HUES48 (cell line): ENCODE data around the gene DEXI.
"Not testable (repeated sequence)": the region's sequence is repeated elsewhere in the genome, so short reads cannot be mapped to it uniquely, and the experiment has no call there.

Experiments
- H3K27ac ChIP-seq: one replicate; pipeline ENCODE4 v1.7.0; 2013; ENCODE audit warnings: low read depth, low read length, inconsistent platforms
- H3K27me3 ChIP-seq: 2 replicates; pipeline ENCODE4 v1.6.1; 2013; ENCODE audit warnings: mild to moderate bottlenecking, low read length; ENCODE audit not compliant: control insufficient read depth, insufficient read depth
- H3K36me3 ChIP-seq: 2 replicates; pipeline ENCODE4 v1.6.1; 2013; ENCODE audit warnings: low read length; ENCODE audit not compliant: control insufficient read depth, insufficient read depth
- H3K4me1 ChIP-seq: 2 replicates; pipeline ENCODE4 v1.6.1; 2013; ENCODE audit warnings: mild to moderate bottlenecking, low read length; ENCODE audit not compliant: control insufficient read depth, insufficient read depth
- H3K4me3 ChIP-seq: 2 replicates; pipeline ENCODE4 v1.5.1; 2013; ENCODE audit warnings: mild to moderate bottlenecking, low read depth, low read length
- H3K9ac ChIP-seq: 2 replicates; pipeline ENCODE4 v1.6.1; 2013; ENCODE audit warnings: mild to moderate bottlenecking, low read depth, low read length, moderate library complexity
- H3K9me3 ChIP-seq: 2 replicates; pipeline ENCODE4 v1.6.1; 2013; ENCODE audit warnings: low read length; ENCODE audit not compliant: control insufficient read depth, insufficient read depth

Gene DEXI

GRCh38 chr16:10925285-10925684 is 17.0 kb downstream of the DEXI start:
- not testable (repeated sequence) for H3K27ac ChIP-seq, H3K4me1 ChIP-seq, H3K27me3 ChIP-seq, H3K9me3 ChIP-seq, H3K9ac ChIP-seq, H3K4me3 ChIP-seq
- H3K36me3 ChIP-seq: peaks cover 19% of the 10 kb centered on the region; the same call in 1 of the 2 replicates

GRCh38 chr16:10923650-10924214 is 18.5 kb downstream of the DEXI start:
- H3K27ac ChIP-seq: no peak overlapping the region

DNA sequence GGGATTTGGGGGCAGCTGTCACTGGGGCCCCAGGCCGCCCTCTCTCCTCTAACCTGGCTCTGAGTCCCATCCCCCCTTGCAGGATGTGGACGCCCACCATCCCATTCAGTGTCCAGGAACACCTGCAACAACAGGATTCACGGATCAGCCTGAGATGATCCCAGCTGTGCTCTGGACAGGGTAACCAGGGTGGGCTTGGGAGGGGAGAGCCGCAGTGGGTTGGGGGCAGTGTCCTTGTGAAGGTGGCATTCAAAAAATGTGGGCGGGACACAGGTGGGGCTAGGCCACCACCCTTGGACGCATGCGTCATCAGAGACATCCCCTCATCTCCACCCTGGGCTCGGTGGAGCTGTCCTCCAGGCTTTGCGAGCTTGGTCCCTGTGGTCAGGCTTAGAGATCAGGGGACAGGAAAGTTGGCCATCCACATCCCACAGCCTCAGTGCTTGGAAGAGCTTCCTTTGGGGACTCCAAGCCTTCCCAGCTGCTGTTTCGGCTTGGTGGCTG is 19.1 kb downstream of the DEXI start:
- no peaks in the 10 kb centered on the region for H3K27me3 ChIP-seq
- no peaks in the 10 kb centered on the region for H3K9me3 ChIP-seq
- no peaks in the 10 kb centered on the region for H3K4me1 ChIP-seq
- H3K36me3 ChIP-seq: peaks cover 13% of the 10 kb centered on the region; the same call in 1 of the 2 replicates
- H3K9ac ChIP-seq: no peak overlapping the region
- no peak overlapping the region for H3K4me3 ChIP-seq
- no peak overlapping the region for H3K27ac ChIP-seq

More at GRCh38 chr16:10923650-10924214, 18.5 kb downstream of the DEXI start:
- Histone ChIP-seq H3K4me1 (no peaks in the 10 kb centered on the region), H3K36me3 (peaks cover 15% of the 10 kb centered on the region; the same call in 1 of the 2 replicates), H3K27me3 (no peaks in the 10 kb centered on the region), H3K9me3 (no peaks in the 10 kb centered on the region), H3K4me3 (no peak overlapping the region), H3K9ac (no peak overlapping the region)

DNA sequence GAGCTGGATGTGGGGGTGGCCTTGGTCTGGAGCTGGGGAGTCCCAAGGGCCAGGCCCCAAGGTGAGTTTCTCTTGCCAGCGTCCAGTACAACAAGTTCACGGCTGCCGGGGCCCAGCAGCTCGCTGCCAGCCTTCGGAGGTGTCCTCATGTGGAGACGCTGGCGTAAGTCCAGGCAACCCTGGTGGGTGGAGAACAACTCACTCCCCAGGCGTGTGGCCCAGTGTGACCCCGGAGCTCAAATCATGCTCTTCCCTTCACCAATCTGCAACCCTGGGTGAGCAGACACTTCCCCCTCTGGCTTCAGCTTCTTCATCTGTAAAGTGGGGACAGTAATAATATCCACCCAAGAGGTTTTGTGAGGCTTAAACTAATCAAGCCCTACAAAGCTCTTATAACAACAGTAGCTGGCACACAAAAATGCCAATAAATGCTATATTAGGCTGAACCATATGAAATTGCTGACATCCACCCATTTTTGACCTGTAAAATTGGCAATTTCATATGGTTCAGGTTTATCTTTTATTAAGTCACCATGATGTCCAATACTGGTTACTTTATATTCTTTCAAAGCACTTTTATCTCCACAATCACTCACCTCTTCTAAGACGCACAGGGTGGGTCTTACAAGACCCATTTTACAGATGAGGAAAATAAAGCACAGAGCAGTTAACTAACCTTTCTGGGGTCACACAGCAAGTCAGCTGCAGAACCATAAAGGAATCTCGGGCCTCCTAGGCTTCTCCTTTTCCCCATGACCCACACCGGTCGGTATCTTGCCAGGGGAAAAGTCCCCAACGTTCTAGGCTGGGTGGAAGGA is 19.7 kb downstream of the DEXI start:
- no peaks in the 10 kb centered on the region for H3K4me1 ChIP-seq
- H3K27ac ChIP-seq: no peak overlapping the region
- H3K36me3 ChIP-seq: peaks cover 7% of the 10 kb centered on the region; the same call in 1 of the 2 replicates

DNA sequence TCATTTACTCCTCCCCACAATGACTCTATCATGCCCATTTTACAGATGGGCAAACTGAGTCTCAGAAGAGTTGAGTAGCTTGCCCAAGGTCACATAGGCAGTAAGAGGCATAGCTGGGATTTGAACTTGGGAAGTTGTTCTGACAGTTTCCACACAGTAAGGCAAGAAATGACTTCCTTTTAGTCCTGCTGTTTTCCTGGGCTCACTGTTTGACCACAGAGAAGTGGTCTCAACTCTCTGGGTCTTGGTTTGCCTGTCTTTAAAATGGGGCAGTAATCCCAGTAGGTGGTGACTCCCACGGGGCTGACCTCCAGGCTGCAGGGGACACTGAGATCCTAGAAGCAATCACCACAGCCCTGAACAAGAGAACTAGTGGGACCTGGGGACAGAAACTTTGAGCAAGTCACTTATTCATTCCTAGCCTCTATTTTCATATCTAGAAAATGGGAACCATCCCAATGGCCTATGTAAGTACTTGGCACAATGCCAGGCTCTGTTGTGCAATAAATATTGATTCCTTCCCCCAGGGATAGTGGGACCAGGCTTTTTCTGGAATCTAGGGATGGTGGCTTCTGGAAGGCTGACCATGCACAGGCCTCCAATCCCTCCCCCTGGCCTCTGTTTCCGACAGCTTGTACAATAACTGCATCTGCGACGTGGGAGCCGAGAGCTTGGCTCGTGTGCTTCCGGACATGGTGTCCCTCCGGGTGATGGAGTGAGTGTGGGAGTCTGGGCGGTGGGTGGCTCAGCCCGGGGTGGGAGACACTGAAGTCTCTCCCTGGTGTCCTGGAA is 20.5 kb downstream of the DEXI start:
- Histone ChIP-seq H3K9me3 (no peaks in the 10 kb centered on the region), H3K4me3 (no peak overlapping the region), H3K27me3 (no peaks in the 10 kb centered on the region), H3K27ac (no peak overlapping the region), H3K9ac (no peak overlapping the region), H3K36me3 (no peaks in the 10 kb centered on the region), H3K4me1 (no peaks in the 10 kb centered on the region)

More for the DNA sequence above, 19.7 kb downstream of the DEXI start:
- Histone ChIP-seq H3K27me3 (no peaks in the 10 kb centered on the region), H3K4me3 (no peak overlapping the region), H3K9ac (no peak overlapping the region), H3K9me3 (no peaks in the 10 kb centered on the region)

- Histone ChIP-seq H3K9me3 (no peaks in the 10 kb centered on the region), H3K4me1 (no peaks in the 10 kb centered on the region), H3K9ac (no peak overlapping the region), H3K27ac (no peak overlapping the region), H3K4me3 (no peak overlapping the region), H3K27me3 (no peaks in the 10 kb centered on the region), H3K36me3 (no peaks in the 10 kb centered on the region)
These were observed 21.4 kb downstream of the DEXI start for GRCh38 chr16:10920726-10921427.

GRCh38 chr16:10919003-10919351 is 23.3 kb downstream of the DEXI start:
- Histone ChIP-seq H3K36me3 (no peaks in the 10 kb centered on the region), H3K4me3 (no peak overlapping the region), H3K9ac (no peak overlapping the region), H3K4me1 (no peaks in the 10 kb centered on the region), H3K27me3 (no peaks in the 10 kb centered on the region), H3K9me3 (no peaks in the 10 kb centered on the region), H3K27ac (no peak overlapping the region)

GRCh38 chr16:10918294-10919002 is 23.8 kb downstream of the DEXI start:
- Histone ChIP-seq H3K27me3 (no peaks in the 10 kb centered on the region), H3K4me1 (no peaks in the 10 kb centered on the region), H3K9ac (no peak overlapping the region), H3K36me3 (no peaks in the 10 kb centered on the region), H3K27ac (no peak overlapping the region), H3K9me3 (no peaks in the 10 kb centered on the region), H3K4me3 (no peak overlapping the region)

GRCh38 chr16:10916534-10916933 is 25.7 kb downstream of the DEXI start:
- Histone ChIP-seq H3K9ac (no peak overlapping the region), H3K27ac (no peak overlapping the region), H3K9me3 (no peaks in the 10 kb centered on the region)

DNA sequence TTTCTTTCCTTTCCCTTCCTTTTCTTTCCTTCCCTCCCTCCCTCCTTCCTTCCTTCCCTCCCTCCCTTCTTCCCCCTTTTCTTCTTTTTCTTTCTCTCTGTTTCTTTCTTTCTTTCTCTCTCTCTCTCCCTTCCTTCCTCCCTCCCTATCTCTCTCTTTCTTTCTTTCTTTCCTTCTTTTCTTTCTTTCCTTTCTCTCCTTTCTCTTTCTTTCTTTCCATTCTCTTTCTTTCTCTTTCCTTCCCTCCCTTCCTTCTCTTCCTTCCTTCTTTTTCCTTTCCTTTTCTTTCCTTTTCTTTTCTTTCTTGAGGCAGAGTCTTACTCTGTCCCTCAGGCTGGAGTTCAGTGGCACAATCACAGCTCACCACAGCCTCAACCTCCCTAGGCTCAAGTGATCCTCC is 31.0 kb downstream of the DEXI start:
- H3K36me3 ChIP-seq: no peaks in the 10 kb centered on the region
- H3K27ac ChIP-seq: no peak overlapping the region
- H3K27me3 ChIP-seq: no peaks in the 10 kb centered on the region
- H3K4me3 ChIP-seq: no peak overlapping the region
- H3K9ac ChIP-seq: no peak overlapping the region
- no peaks in the 10 kb centered on the region for H3K9me3 ChIP-seq
- H3K4me1 ChIP-seq: no peaks in the 10 kb centered on the region

More at GRCh38 chr16:10916534-10916933, 25.7 kb downstream of the DEXI start:
- Histone ChIP-seq H3K4me3 (no peak overlapping the region), H3K27me3 (no peaks in the 10 kb centered on the region), H3K36me3 (no peaks in the 10 kb centered on the region), H3K4me1 (no peaks in the 10 kb centered on the region)
